Psoas muscle (tissue), 8 donors: ENCODE results near the gene DOCK2. TPM values are rescaled to one million over a fixed set of nuclear protein-coding genes. Genes with fewer than 3 reads are reported as not detected.

ENCODE experiments used
- ATAC-seq, 4 donors: fragments of 200-7000 bp; cut with Tn5 transposase; one replicate each; pipeline ENCODE4 v1.9.1; 2020; ENCODE audit warnings: moderate library complexity in 3 of 4, mild to moderate bottlenecking in 2 of 4
- DNase-seq, 2 donors: peaks; one replicate each; pipeline ENCODE4 v3.0.0-alpha.2; 2020
- H3K27ac ChIP-seq: fragments of 200-600 bp; one replicate; pipeline ENCODE4 v1.8.0; 2022
- H3K27me3 ChIP-seq, 3 donors: fragments of 200-600 bp in 1 of 3; one replicate each; pipeline versions ENCODE4 v1.6.1 to v1.8.0; 2013 to 2022; ENCODE audit warnings: low read length in 2 of 3, mild to moderate bottlenecking in 2 of 3, moderate library complexity in 1 of 3; ENCODE audit not compliant: insufficient read depth in 3 of 3
- H3K36me3 ChIP-seq, 2 donors: fragments of 200-600 bp in 1 of 2; one replicate each; pipeline versions ENCODE4 v1.6.1 to v1.8.0; 2013 to 2022; ENCODE audit warnings: low read depth in 1 of 2, mild to moderate bottlenecking in 1 of 2, moderate library complexity in 1 of 2; ENCODE audit not compliant: insufficient read depth in 1 of 2
- H3K4me1 ChIP-seq: fragments of 200-600 bp; one replicate; pipeline ENCODE4 v1.8.0; 2022
- H3K4me3 ChIP-seq: fragments of 200-600 bp; one replicate; pipeline ENCODE4 v1.8.0; 2022; ENCODE audit warnings: mild to moderate bottlenecking
- H3K9me3 ChIP-seq: fragments of 200-600 bp; one replicate; pipeline ENCODE4 v1.8.0; 2022
- WGBS, 3 donors: extraction: QIAGEN DNeasy Blood & Tissue Kit; methylation state at CpG; one replicate each; pipeline versions ENCODE4 v1.1.6 to v1.1.7; 2013; 5-methylcytosine and 5-hydroxymethylcytosine counted together
- intact Hi-C, 2 donors: fragments of 100-400 bp; cut with DNase I; formaldehyde crosslinking; loops; one replicate each; pipeline versions ENCODE4 v1.11.0 to v1.14.2; 2022
- polyA plus RNA-seq, 3 donors: library from polyadenylated mRNA; stranded (reverse); fragments of 200-250 nt; gene quantifications; one replicate each; pipeline ENCODE4 v1.2.3, GENCODE V29; 2013
- total RNA-seq, 4 donors: library from RNA; stranded (reverse); fragmentation: NEBNext Ultra II Directional in 2 of 4; extraction: Animal tissue kit (Norgen Biotek cat#: 25700) in 2 of 4; gene quantifications; one replicate each; pipeline versions ENCODE4 v1.2.1 to v1.2.4, GENCODE V29; 2021 to 2023
- TF ChIP-seq, protein P1 (sequence below): fragments of 200-600 bp; IDR thresholded peaks from one replicate; pipeline ENCODE4 v1.8.0; 2022; ENCODE audit warnings: antibody characterized with exemption
- donor health status: healthy with polysubstance abuse.
- donor health status: DM: no; HTN: no; CAD: no; lungs with moderate emphysema.
- donor health status: Bipolar disorder and iron deficiency.
- donor health status: healthy.
- donor health status: DM: yes; HTN: yes; CAD: no.
- donor health status: DM: no; HTN: no; CAD: no.
- donor health status: DM: no; HTN: no; CAD: no.
- donor health status: DM: yes; HTN: yes; CAD: no.

Gene DOCK2
- total and polyA plus RNA-seq, 7 donors = 0.37 to 4.4 (median 3.5) TPM

DNA sequence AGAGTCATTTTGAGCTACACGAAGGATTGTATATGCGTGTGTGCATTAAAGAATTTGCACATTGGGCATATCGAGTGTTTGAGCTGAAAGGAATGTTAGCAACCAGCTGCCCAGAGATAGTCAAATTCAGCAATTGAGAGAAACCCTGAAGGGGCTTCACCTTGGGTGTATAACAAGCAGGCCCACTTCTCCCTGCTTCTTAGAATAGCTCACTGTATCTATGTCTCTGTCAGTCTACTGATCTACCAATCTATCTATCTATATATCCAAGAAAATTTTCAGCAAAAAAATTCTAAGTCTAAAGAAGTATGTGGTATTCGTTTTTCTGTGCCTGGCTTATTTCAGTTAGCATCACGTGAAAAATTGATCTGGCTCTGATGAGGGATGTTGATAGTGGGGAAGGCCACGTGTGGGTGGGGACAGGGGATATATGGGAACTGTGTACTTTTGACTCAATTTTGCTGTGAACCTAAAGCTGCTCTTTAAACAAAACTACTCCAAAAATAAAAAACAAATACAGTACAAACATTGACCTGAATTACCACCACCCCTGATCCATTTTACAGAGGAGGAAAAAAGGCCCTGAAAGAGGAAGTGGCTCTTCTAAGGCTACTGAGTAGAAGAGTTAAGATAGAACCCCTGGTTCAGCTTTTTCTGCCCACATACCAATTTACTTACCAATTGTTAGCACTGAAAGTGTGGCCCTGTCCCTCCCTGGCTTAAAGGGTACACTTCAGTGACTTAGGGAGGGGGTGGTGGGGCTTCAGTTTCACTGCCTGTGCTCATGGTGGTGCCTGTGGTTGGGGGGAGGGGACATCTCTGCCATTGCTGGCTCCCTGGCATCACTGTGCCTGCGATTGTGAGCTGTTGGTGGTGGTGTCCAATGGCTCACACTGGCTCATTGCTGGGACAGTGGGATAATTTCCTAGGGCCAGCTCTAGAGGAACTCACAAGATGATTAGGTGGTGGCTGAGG is 141.8 kb downstream of the DOCK2 start:
- ATAC-seq (no peak), DNase-seq (no peak)
- H3K4me1 ChIP-seq = no peaks in the 10 kb centered on the region
- no peak overlapping the region for H3K4me3 ChIP-seq
- intact Hi-C loops = no loop called here
- WGBS, 3 donors = 52 to 63% (median 56%) methylated on average over 7 of the region's 7 CpGs
- TF ChIP-seq, protein P1, sequence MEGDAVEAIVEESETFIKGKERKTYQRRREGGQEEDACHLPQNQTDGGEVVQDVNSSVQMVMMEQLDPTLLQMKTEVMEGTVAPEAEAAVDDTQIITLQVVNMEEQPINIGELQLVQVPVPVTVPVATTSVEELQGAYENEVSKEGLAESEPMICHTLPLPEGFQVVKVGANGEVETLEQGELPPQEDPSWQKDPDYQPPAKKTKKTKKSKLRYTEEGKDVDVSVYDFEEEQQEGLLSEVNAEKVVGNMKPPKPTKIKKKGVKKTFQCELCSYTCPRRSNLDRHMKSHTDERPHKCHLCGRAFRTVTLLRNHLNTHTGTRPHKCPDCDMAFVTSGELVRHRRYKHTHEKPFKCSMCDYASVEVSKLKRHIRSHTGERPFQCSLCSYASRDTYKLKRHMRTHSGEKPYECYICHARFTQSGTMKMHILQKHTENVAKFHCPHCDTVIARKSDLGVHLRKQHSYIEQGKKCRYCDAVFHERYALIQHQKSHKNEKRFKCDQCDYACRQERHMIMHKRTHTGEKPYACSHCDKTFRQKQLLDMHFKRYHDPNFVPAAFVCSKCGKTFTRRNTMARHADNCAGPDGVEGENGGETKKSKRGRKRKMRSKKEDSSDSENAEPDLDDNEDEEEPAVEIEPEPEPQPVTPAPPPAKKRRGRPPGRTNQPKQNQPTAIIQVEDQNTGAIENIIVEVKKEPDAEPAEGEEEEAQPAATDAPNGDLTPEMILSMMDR = no peak
- no peaks in the 10 kb centered on the region for H3K27me3 ChIP-seq
- H3K9me3 ChIP-seq = no peaks in the 10 kb centered on the region
- H3K36me3 ChIP-seq = no peaks in the 10 kb centered on the region
- H3K27ac ChIP-seq = no peak overlapping the region

DNA sequence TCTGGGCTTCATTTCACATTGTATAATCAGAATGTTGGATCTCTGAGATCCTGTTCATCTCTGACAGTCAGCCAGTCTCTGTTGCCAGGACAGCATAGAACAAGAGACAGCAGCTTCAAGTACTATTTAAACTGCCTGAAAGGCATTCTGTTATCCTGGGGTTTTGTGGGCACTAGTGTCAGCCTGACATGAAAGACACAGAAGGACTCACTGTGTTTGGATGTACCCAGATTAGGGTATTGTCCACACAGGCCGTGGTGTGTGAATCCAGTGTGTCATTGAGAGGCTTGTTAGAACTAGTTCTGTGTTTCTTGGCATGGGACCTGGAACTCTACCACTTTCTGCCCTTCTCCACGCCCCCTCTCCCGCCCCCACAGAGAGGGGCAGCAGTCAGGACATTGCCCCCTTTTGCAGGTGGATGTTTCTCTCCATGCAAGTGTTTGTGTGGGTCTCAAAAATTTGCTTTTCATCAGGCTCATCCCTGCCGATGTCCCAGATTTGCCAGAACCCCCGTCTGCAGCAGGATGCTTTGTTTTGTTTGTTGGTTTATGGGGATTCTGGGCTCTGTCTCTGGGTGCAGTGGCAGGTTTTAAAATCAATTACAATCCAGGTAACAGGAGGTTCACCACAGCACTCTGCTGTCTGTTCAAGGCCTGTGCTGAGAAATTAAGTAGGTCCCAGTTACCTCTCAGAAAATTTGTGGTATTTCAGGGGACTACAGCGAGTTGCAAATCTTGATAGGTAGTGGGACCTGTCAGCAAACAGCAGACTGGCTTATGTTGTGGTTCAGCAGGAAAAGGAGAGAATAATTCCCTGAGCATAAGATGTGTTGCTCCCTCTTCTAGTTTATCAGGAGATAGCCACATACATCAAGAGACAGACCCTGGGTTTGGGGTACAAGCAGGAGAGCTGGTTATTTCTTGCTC is 144.6 kb downstream of the DOCK2 start:
- no peaks in the 10 kb centered on the region for H3K4me1 ChIP-seq
- intact Hi-C loops = no loop called here
- TF ChIP-seq, protein P1 = no peak
- no peak for ATAC-seq
- no peak overlapping the region for H3K4me3 ChIP-seq
- no peaks in the 10 kb centered on the region for H3K27me3 ChIP-seq
- H3K36me3 ChIP-seq = no peaks in the 10 kb centered on the region
- no peaks in the 10 kb centered on the region for H3K9me3 ChIP-seq
- DNase-seq = no peak
- 55 to 59% (median 58%) methylated on average over 6 of the region's 6 CpGs for WGBS, 3 donors
- no peak overlapping the region for H3K27ac ChIP-seq

DNA sequence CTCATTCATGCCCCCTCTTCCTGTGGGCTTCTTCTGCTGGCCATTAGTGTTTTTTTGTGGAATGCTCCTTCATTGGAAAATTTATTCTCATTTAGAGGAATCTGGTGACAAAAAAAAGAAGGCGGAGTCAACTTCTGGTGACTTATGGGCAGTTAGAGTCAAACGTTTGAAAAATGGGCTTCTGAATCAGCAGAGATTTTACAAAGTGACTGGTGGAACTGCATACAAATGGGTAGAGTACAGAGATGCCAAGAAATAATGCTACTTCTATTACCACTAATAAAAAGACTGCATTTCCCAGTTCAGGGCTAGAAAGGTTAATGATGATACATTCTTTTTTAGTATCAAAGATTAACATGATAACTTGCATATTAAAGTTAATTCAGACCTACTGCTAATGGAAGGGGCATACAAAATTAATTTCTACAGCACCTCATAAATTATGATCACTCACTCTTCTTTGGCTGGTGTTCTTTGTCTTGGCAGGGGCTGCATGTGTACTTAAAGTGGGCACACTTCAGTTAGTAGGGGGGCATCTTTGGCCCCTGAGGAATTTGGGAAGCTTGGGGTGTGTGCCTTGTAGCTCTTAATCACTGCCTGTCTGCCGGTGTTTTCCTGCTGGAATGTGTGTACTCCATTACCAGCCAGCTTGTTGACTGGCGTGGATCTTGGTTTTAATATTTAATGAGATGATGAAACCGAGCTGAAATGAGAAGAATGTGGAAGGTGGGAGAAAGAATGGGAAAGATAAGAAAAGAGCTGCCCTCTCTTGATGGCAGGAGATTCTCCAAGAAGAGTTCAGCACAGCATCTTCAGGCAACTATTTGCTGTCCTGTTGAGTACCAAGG is 148.9 kb downstream of the DOCK2 start:
- no peak overlapping the region for H3K4me3 ChIP-seq
- 48 to 59% (median 51%) methylated on average over 5 of the region's 5 CpGs for WGBS, 3 donors
- H3K27me3 ChIP-seq = no peaks in the 10 kb centered on the region
- TF ChIP-seq, protein P1 = no peak
- DNase-seq (no peak), ATAC-seq (no peak)
- intact Hi-C loops = no loop called here
- no peaks in the 10 kb centered on the region for H3K4me1 ChIP-seq
- no peaks in the 10 kb centered on the region for H3K36me3 ChIP-seq
- no peak overlapping the region for H3K27ac ChIP-seq
- no peaks in the 10 kb centered on the region for H3K9me3 ChIP-seq

DNA sequence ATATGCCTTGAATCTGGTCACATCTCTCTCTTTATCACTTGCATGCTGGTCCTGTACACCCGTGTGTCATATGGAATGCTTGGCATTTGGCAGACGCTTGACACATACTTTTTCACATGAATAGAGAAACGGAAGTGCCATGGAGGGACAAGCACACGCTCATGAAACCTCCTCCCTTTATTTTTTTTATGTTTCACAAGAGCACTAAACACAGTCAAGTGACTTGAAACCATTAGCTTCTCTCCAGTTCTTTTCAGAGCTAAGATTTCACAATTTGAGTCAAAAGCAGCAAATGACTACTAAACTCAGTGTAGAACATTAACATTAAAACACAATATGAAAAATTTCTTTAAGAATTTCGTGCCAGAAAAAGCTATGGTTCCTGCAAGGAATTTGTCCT is 151.1 kb downstream of the DOCK2 start:
- ATAC-seq (no peak), DNase-seq (no peak)
- intact Hi-C loops = no loop called here
- WGBS, 3 donors = 32 to 37% (median 36%) methylated on average over 5 of the region's 5 CpGs
- Histone ChIP-seq H3K36me3 (no peaks in the 10 kb centered on the region), H3K27ac (no peak overlapping the region), H3K4me1 (no peaks in the 10 kb centered on the region), H3K4me3 (no peak overlapping the region), H3K27me3 (no peaks in the 10 kb centered on the region), H3K9me3 (no peaks in the 10 kb centered on the region)
- TF ChIP-seq, protein P1 = no peak
